ELR (cell line): ENCODE data around the gene POLK.
"Not testable (repeated sequence)": the region's sequence is repeated elsewhere in the genome, so short reads cannot be mapped to it uniquely, and the experiment has no call there.

Experiments
- DNase-seq: peaks from one replicate; pipeline ENCODE4 v3.0.0-alpha.2; 2015; ENCODE audit warnings: low read depth

POLK gene

DNA sequence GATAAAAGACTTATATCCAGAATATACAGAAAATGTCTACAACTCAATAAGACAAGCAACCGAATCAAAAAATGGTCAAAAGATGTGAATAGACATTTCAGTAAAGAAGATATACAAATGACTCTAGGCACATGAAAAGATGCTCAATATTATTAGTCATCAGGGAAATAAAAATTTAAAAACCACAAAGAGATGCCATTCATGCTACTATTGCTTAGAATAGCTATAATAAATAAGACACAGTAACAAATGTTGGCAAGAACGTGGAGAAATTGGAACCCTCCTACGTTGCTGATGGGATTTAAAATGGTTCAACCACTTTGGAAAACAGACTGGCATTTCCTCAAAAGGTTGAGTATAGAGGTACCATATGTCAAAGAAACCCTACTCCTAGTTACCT, 39.8 kb downstream of the POLK start:
- DNase-seq: peak; percentile 83

- DNase-seq: no peak
Observed at GRCh38 chr5:75552764-75553163, 41.1 kb downstream of the POLK start.

GRCh38 chr5:75553358-75553757, 41.7 kb downstream of the POLK start:
- DNase-seq: no peak

DNA sequence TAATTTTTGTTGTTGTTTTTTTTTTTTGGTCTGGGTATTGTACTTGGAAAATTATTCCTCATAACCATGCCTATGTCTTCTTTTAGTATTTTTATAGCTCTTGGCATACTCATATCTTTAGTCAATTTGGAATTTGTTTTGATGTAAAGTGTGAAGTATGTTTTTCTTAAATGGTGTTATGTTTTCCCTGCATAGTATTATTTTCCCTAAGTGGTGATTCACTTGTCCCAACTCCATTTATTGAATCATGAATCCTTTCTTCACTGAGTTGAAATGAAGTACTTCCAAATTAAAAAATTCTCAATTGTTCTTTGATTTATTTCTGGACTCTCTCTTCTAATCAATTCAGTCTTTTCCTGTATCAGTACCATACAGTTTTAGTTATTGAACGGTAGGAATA, 46.5 kb downstream of the POLK start:
- DNase-seq: no peak

GRCh38 chr5:75558981-75559632, 47.4 kb downstream of the POLK start:
- DNase-seq: no peak

- DNase-seq: not testable (repeated sequence)
Observed at GRCh38 chr5:75560655-75561054, 49.0 kb downstream of the POLK start.

- DNase-seq: peak; percentile 92
Observed at GRCh38 chr5:75565991-75566709, 54.5 kb downstream of the POLK start.

DNA sequence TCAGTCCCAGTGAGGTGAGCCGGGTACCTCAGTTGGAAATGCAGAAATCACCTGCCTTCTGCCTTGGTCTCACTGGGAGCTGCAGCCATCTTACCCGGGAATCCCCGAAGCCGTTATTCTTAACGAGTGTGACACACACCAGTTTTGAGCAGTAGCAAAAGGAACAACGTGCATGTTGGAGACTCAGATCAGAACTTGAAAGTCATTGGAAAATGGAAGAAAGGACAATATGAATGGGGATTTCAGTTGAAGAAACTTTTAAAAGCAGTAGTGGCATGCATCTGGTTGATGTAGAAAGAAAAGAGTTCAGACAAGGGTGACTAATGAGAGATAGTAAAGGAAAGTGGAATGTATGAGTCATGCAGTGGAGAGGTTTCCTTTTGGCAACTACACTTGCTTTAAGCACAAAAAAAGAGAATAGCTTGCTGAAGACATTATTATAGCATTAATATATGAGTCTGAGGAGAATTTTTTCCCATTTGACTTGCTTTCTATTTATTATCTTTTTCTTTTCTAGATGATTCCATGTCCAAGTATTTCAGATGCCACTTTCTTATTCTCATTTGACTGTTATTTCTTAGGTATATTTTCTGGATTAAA, 55.1 kb downstream of the POLK start:
- peak; percentile 96 for DNase-seq

GRCh38 chr5:75567710-75568109, 56.0 kb downstream of the POLK start:
- peak; percentile 81 for DNase-seq

- no peak for DNase-seq
Observed at GRCh38 chr5:75568202-75568601, 56.5 kb downstream of the POLK start.

DNA sequence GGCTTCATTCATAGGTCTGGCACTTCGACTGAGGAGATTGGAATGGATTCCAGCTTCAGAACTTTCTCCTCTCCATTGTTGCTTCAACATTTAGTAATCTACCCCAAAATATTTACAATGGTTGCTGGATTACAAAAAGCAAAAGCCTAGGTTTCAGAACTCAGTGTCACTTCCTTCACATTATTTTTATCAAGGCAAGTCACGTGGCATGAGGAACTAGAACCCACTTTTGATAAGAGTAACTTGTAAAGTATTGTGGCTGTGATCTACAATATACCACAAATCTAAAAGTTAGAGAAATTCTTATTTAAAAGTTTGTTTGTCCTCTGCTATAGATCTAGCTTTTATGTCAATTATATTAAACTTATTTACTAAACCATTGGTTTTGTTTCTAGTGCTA, 59.9 kb downstream of the POLK start:
- no peak for DNase-seq

GRCh38 chr5:75574791-75575190, 63.1 kb downstream of the POLK start:
- no peak for DNase-seq

- DNase-seq: not testable (repeated sequence)
Observed at GRCh38 chr5:75578280-75578679, 66.6 kb downstream of the POLK start.

DNA sequence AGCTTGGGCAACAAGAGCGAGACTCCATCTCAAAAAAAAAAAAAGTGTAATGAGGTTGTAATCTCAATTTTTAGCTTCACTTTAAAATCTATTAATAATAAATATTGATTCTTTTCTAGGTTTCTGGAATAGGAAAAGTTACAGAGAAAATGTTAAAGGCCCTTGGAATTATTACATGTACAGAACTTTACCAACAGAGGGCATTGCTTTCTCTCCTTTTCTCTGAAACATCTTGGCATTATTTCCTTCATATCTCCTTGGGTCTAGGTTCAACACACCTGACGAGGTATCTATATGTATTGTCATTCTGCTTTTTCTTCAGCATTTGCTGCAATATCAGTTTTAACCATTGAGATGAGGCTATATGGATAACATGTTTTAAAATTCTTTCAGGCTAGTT, 73.0 kb downstream of the POLK start:
- DNase-seq: peak; percentile 40

GRCh38 chr5:75588666-75589065, 77.0 kb downstream of the POLK start:
- no peak for DNase-seq

- DNase-seq: no peak
Observed at GRCh38 chr5:75600535-75600934, 88.8 kb downstream of the POLK start.

DNA sequence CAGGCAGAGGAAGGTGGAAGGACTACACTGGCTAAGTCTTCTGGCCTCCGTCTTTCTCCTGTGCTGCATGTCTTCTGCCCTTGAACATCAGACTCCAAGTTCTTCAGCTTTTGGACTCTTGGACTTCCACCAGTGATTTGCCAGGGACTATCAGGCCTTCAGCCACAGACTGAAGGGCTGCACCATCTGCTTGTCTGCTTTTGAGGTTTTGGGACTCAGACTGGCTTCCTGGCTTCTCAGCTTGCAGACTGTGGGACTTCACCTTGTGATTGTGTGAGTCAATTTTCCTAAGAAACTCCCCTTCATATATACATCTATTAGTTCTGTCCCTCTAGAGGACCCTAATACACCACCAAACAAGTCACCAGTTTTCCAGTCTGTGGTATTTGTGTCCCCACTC, 89.9 kb downstream of the POLK start:
- DNase-seq: peak; percentile 79

GRCh38 chr5:75601996-75602395, 90.3 kb downstream of the POLK start:
- peak; percentile 99 for DNase-seq

GRCh38 chr5:75603371-75603770, 91.7 kb downstream of the POLK start:
- DNase-seq: peak; percentile 47

- no peak for DNase-seq
Observed at GRCh38 chr5:75603821-75604220, 92.1 kb downstream of the POLK start.

GRCh38 chr5:75607341-75607740, 95.7 kb downstream of the POLK start:
- not testable (repeated sequence) for DNase-seq

- DNase-seq: no peak
Observed at GRCh38 chr5:75608870-75609269, 97.2 kb downstream of the POLK start.

- DNase-seq: peak; percentile 37
Observed at GRCh38 chr5:75610201-75610600, 98.5 kb downstream of the POLK start.
